Uterus (tissue), 4 donors: ENCODE results near the gene COL11A1. TPM values are rescaled to one million over a fixed set of nuclear protein-coding genes. Genes with fewer than 3 reads are reported as not detected.

Source experiments
- DNase-seq, 2 donors: peaks; one replicate each; pipeline ENCODE4 v3.0.0-alpha.2; 2019 to 2020
- H3K27ac ChIP-seq, 2 donors: fragments of 200-600 bp; sonication (generic); 1 replicate in 1 of 2; 2 replicates in 1 of 2; pipeline ENCODE4 v1.5.1; 2016 to 2018
- H3K27me3 ChIP-seq, 2 donors: fragments of 200-600 bp; sonication (generic); one replicate each; pipeline ENCODE4 v1.5.1; 2018 to 2019; ENCODE audit warnings: control low read depth in 1 of 2
- H3K36me3 ChIP-seq, 2 donors: fragments of 200-600 bp; sonication (generic); one replicate each; pipeline ENCODE4 v1.5.1; 2019; ENCODE audit warnings: control low read depth in 1 of 2
- H3K4me1 ChIP-seq, 2 donors: fragments of 200-600 bp; sonication (generic); one replicate each; pipeline ENCODE4 v1.5.1; 2018 to 2019; ENCODE audit warnings: control low read depth in 1 of 2
- H3K4me3 ChIP-seq, 2 donors: fragments of 200-600 bp; sonication (generic); 1 replicate in 1 of 2; 2 replicates in 1 of 2; pipeline ENCODE4 v1.5.1; 2018 to 2019; ENCODE audit warnings: mild to moderate bottlenecking in 1 of 2
- H3K9me3 ChIP-seq, 2 donors: fragments of 200-600 bp; sonication (generic); one replicate each; pipeline ENCODE4 v1.5.1; 2019; ENCODE audit warnings: control low read depth in 1 of 2
- POLR2A ChIP-seq, 2 donors: fragments of 450-650 bp; IDR thresholded peaks; one replicate each; pipeline ENCODE4 v1.6.1; 2016; ENCODE audit warnings: antibody characterized with exemption in 2 of 2, mild to moderate bottlenecking in 1 of 2, moderate library complexity in 1 of 2
- intact Hi-C: fragments of 100-400 bp; cut with DNase I; formaldehyde crosslinking; loops from one replicate; pipeline ENCODE4 v1.15.1; 2023; ENCODE audit warnings: low total_unique reads
- total RNA-seq, 4 donors: library from RNA; depleted of rRNA in 3 of 4; stranded (reverse); fragments of >200 nt in 3 of 4; gene quantifications; one replicate each; pipeline versions ENCODE4 v1.1.0 to v1.2.4, GENCODE V29; 2014 to 2023
- TF ChIP-seq, protein P1 (sequence below), 4 experiments: fragments of 200-600 bp in 2 of 4; fragments of 450-650 bp in 2 of 4; sonication (generic) in 2 of 4; IDR thresholded peaks; one replicate each; pipeline ENCODE4 v1.5.1; 2016 to 2019; ENCODE audit warnings: antibody characterized with exemption in 4 of 4, mild to moderate bottlenecking in 2 of 4, moderate library complexity in 1 of 4
- donor health status: DM: yes; HTN: yes; CAD: no.

Gene COL11A1
- total RNA-seq, 4 donors from 2014 or later = 0.76 to 30.1 TPM; not detected in 2

DNA sequence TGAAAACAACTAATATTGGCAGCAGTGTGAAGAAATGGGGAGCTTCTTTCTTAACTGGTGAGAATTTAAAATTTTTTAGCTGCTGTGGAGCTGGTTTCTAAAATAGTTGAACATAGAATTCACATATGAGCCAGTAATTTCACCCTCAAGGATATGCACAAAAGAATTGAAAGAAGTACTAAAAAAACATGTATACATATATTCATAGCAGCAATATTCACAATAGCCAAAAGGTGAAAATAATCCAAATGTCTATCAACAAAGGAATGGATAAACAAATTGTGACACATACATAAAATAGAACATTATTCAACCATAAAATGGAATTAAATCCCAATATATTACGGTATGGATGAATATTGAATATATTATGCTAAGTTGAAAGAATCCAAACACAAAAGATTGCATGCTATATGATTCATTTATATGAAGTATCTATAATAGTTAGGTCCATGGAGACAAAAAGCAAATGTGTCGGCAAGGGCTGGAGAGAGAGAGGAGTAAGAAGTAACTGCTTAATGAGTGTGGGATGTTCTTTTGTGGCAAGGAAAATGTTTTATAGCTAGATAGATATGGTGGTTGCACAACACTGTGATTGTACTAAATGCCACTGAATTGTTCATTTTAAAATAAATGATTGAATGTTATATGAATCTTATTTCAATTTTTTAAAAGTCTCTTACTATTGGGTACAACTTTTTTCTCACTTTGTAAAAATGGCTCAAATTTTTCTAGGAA is 14.8 kb upstream of the COL11A1 start:
- Histone ChIP-seq H3K4me1 (no peaks in the 10 kb centered on the region), H3K4me3 (no peak overlapping the region), H3K36me3 (no peaks in the 10 kb centered on the region), H3K27me3 (no peaks in the 10 kb centered on the region), H3K9me3 (no peaks in the 10 kb centered on the region), H3K27ac (no peak overlapping the region)
- intact Hi-C loops = no loop called here
- no peak for TF ChIP-seq POLR2A (IDR thresholded peaks at IDR 0.05)
- TF ChIP-seq, protein P1, sequence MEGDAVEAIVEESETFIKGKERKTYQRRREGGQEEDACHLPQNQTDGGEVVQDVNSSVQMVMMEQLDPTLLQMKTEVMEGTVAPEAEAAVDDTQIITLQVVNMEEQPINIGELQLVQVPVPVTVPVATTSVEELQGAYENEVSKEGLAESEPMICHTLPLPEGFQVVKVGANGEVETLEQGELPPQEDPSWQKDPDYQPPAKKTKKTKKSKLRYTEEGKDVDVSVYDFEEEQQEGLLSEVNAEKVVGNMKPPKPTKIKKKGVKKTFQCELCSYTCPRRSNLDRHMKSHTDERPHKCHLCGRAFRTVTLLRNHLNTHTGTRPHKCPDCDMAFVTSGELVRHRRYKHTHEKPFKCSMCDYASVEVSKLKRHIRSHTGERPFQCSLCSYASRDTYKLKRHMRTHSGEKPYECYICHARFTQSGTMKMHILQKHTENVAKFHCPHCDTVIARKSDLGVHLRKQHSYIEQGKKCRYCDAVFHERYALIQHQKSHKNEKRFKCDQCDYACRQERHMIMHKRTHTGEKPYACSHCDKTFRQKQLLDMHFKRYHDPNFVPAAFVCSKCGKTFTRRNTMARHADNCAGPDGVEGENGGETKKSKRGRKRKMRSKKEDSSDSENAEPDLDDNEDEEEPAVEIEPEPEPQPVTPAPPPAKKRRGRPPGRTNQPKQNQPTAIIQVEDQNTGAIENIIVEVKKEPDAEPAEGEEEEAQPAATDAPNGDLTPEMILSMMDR (IDR thresholded peaks at IDR 0.05) = no peak
- no peak for DNase-seq

DNA sequence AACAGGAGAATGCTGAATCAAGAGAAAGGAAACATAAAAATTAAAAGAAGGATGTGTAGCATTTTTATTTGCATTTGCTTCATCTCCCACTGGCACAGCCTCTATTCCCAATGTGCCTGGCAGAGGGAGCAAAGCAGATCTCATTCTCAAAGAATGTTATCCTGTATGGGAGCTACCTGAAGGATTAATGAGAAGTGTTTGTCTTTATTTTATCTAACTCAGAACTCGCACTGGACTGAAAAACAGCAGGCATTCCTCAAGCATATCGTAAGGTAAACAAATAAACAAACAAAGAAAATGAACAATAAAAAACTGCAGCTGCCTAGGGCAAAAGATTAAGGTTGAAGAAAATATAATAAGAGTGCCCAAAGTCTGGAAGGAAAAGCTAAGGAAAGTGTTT is 12.7 kb upstream of the COL11A1 start:
- intact Hi-C loops = no loop called here

DNA sequence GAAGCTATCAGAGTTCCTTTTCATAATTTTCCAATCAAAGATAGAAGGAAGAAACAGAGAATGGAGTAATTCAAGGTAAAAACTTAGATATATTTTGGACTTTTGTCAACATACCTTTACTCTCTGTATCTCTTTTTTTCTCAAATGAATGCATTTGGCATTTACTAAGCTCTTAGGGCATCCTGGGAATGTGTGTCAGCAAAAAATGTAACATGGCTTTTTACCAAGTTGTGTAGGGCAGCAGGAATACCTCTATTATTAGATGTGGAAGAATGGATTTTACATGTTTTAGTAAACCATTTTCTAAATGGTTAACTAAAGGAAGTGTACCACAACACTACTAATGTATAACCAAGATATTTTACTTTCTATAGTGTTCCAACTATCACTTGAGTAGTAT is 4.2 kb upstream of the COL11A1 start:
- Histone ChIP-seq H3K9me3 (no peaks in the 10 kb centered on the region), H3K4me3 (no peak overlapping the region), H3K4me1 (no peaks in the 10 kb centered on the region), H3K27me3 (no peaks in the 10 kb centered on the region), H3K27ac (no peak overlapping the region), H3K36me3 (no peaks in the 10 kb centered on the region)
- no peak for DNase-seq
- intact Hi-C loops = no loop called here
- no peak for TF ChIP-seq POLR2A (IDR thresholded peaks at IDR 0.05)
- TF ChIP-seq, protein P1 (IDR thresholded peaks at IDR 0.05) = no peak

More for the DNA sequence above, 12.7 kb upstream of the COL11A1 start:
- H3K36me3 ChIP-seq = no peaks in the 10 kb centered on the region
- H3K9me3 ChIP-seq = no peaks in the 10 kb centered on the region
- no peak overlapping the region for H3K4me3 ChIP-seq
- H3K27ac ChIP-seq = no peak overlapping the region
- TF ChIP-seq POLR2A (IDR thresholded peaks at IDR 0.05) = no peak
- TF ChIP-seq, protein P1 (IDR thresholded peaks at IDR 0.05) = no peak
- H3K27me3 ChIP-seq = no peaks in the 10 kb centered on the region
- no peak for DNase-seq
- no peaks in the 10 kb centered on the region for H3K4me1 ChIP-seq

DNA sequence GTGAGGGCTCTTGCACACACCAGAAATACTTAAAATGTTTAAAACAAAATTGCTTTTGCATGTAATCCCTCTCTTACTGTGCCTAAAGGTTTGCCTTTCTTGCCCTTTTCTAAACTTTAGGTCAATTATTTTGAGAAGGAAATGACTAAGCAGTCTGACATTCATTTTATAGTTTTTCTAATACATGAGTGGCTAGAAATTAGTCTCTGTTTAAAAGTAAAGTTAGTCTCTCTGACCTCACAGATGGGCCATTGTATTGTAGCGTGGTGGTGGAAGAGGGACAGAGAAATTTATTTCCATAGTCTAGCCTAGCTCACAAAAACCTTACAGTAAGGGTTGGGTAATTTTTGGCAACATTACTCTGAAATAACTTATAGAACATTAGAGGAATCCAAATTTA is 3.6 kb upstream of the COL11A1 start:
- TF ChIP-seq, protein P1 (IDR thresholded peaks at IDR 0.05) = no peak
- no peaks in the 10 kb centered on the region for H3K36me3 ChIP-seq
- no peak overlapping the region for H3K4me3 ChIP-seq
- no peak for DNase-seq
- H3K9me3 ChIP-seq = no peaks in the 10 kb centered on the region
- H3K4me1 ChIP-seq = no peaks in the 10 kb centered on the region
- no peak overlapping the region for H3K27ac ChIP-seq
- intact Hi-C loops = no loop called here
- no peaks in the 10 kb centered on the region for H3K27me3 ChIP-seq

DNA sequence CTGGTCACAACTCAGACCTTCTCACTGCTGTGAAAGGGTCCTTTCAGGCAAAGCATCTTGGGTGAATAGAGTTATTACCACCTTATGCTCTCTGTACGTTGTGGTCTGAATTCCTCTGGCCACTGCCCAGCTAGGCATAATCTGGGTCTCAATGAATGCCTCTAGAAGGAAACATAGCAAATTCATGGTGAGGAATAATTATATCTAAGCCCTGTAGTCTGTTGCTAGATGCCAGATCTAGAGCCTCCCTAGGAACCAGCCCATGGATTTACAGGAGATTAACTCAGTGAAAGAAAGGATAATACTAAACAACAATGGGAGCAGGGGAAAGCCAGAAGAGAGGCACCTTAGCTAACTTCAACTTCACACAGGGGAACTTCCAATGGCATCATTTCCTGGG is 2.4 kb upstream of the COL11A1 start:
- TF ChIP-seq, protein P1 (IDR thresholded peaks at IDR 0.05) = no peak
- TF ChIP-seq POLR2A (IDR thresholded peaks at IDR 0.05) = no peak
- Histone ChIP-seq H3K27me3 (no peaks in the 10 kb centered on the region), H3K36me3 (no peaks in the 10 kb centered on the region), H3K4me3 (no peak overlapping the region), H3K4me1 (no peaks in the 10 kb centered on the region), H3K27ac (no peak overlapping the region), H3K9me3 (no peaks in the 10 kb centered on the region)
- DNase-seq = no peak
- intact Hi-C loops = no loop called here
